ENCODE data around the gene RPS6KC1. TPM values are rescaled to one million over a fixed set of nuclear protein-coding genes. Genes with fewer than 3 reads are reported as not detected.

Gene RPS6KC1
- total RNA-seq, 1 donor from 2014 or later, result 19.9 TPM

DNA sequence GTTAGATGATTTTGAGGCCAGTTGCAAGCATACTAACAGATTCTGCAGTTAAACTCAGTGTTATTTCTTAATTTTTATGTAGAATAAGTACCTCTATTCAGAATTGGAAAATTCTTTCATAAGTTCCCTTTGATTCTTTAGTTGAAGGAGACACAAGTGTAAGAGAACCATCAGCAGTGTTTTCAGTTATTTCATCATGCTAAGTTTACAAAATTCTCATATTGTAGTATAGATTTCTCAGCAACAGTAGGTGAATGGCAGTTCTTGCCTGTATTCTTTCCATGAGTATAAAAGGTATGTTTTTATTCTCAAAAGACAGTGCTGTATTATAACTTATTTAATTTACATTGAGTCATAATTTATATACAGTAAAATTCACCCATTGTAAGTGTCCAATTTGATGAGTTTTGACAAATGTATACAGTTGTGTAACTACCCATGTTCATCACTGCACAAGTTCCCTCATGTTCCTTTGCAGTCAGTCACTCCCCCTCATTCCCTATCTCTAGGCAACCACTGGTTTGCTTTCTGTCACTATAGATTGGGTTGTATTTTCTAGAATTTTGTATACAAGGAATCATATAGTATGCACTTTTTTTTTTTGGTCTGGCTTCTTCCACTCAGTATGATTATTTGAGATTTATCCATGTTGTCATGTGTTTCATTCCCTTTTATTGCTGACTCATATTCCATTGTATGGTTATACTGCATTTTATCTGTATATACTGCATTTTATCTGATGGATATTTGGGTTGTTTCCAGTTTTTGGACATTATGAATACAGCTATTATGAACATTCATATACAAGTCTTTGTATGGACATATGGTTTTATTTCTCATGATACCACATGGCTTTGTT, 3.9 kb downstream of the RPS6KC1 start:
- Mint-ChIP-seq H3K36me3 (ENCODE audit: low read depth, unreplicated experiment) (peaks cover 13% of the 10 kb centered on the region), H3K9me3 (ENCODE audit: unreplicated experiment) (no peaks in the 10 kb centered on the region), H3K27me3 (ENCODE audit: unreplicated experiment) (no peaks in the 10 kb centered on the region)

DNA sequence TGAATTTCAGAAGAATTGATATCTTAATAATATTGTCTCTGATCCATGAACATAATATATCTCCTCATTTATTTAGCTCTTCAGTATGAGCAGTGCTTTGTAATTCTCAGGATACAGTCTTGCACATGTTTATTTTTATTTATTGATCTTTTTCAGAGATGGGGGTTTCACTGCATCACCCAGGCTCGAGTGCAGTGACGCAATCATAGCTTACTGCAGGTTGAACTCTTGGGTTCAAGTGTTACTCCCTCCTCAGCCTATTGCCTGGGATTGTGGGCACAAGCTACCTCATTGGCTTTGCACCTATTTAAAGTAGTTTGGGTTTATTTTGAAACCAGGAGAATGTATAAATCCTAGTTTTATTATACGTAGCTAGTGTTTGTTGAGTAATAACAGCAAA, 4.7 kb downstream of the RPS6KC1 start:
- Mint-ChIP-seq H3K9me3 (ENCODE audit: unreplicated experiment) (no peaks in the 10 kb centered on the region), H3K36me3 (ENCODE audit: low read depth, unreplicated experiment) (peaks cover 5% of the 10 kb centered on the region), H3K4me1 (ENCODE audit: unreplicated experiment) (peaks cover 16% of the 10 kb centered on the region), H3K4me3 (ENCODE audit: unreplicated experiment) (no peak overlapping the region), H3K27ac (ENCODE audit: unreplicated experiment) (no peak overlapping the region), H3K27me3 (ENCODE audit: unreplicated experiment) (no peaks in the 10 kb centered on the region)
- TF ChIP-seq, protein P1, sequence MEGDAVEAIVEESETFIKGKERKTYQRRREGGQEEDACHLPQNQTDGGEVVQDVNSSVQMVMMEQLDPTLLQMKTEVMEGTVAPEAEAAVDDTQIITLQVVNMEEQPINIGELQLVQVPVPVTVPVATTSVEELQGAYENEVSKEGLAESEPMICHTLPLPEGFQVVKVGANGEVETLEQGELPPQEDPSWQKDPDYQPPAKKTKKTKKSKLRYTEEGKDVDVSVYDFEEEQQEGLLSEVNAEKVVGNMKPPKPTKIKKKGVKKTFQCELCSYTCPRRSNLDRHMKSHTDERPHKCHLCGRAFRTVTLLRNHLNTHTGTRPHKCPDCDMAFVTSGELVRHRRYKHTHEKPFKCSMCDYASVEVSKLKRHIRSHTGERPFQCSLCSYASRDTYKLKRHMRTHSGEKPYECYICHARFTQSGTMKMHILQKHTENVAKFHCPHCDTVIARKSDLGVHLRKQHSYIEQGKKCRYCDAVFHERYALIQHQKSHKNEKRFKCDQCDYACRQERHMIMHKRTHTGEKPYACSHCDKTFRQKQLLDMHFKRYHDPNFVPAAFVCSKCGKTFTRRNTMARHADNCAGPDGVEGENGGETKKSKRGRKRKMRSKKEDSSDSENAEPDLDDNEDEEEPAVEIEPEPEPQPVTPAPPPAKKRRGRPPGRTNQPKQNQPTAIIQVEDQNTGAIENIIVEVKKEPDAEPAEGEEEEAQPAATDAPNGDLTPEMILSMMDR (IDR thresholded peaks at IDR 0.05; ENCODE audit: unreplicated experiment), result no peak
- DNase-seq (ENCODE audit: low spot score), result no peak

More for the DNA sequence above, 3.9 kb downstream of the RPS6KC1 start:
- Mint-ChIP-seq H3K4me1 (ENCODE audit: unreplicated experiment) (peaks cover 24% of the 10 kb centered on the region), H3K4me3 (ENCODE audit: unreplicated experiment) (no peak overlapping the region), H3K27ac (ENCODE audit: unreplicated experiment) (no peak overlapping the region)
- DNase-seq (ENCODE audit: low spot score), result no peak
- TF ChIP-seq, protein P1 (IDR thresholded peaks at IDR 0.05; ENCODE audit: unreplicated experiment), result no peak

DNA sequence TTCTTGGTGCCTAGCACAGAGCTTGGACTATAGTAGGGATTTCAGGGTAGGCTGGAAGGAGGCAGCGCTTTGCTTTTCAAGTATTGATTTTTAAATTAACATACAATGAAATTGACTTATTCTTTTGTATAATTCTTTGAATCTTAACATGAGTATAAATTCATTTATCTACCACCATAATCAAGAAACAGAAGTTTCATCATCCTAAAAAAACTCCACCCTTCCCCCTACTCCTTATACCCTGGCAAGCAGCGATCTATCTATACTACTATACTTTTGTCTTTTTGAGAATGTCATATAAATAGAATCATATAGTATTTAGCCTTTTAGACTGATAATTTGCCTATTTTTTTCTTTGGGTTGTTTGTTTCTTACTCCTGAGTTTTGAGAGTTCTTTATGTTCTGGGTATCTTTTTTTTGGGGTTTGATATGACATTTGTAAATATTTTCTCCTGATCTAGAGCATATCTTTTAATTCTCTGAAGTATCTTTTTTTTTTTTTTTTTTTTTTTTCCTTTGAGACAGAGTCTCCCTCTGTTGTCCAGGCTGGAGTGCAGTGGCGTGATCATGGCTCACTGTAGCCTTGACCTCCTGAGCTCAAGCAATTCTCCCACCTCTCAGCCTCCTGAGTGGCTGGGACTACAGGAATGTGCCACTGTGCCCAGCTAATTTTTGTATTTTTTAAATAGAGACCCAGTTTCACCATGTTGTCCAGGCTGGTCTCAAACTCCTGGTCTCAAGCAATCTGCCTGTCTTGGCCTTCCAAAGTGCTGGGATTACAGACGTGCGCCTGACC, 6.4 kb downstream of the RPS6KC1 start:
- peaks cover 8% of the 10 kb centered on the region for H3K4me1 Mint-ChIP-seq (ENCODE audit: unreplicated experiment)
- TF ChIP-seq, protein P1 (IDR thresholded peaks at IDR 0.05; ENCODE audit: unreplicated experiment), result no peak
- H3K27ac Mint-ChIP-seq (ENCODE audit: unreplicated experiment), result no peak overlapping the region
- peaks cover 4% of the 10 kb centered on the region for H3K36me3 Mint-ChIP-seq (ENCODE audit: low read depth, unreplicated experiment)
- no peak for DNase-seq (ENCODE audit: low spot score)
- H3K27me3 Mint-ChIP-seq (ENCODE audit: unreplicated experiment), result no peaks in the 10 kb centered on the region
- H3K4me3 Mint-ChIP-seq (ENCODE audit: unreplicated experiment), result no peak overlapping the region
- no peaks in the 10 kb centered on the region for H3K9me3 Mint-ChIP-seq (ENCODE audit: unreplicated experiment)

DNA sequence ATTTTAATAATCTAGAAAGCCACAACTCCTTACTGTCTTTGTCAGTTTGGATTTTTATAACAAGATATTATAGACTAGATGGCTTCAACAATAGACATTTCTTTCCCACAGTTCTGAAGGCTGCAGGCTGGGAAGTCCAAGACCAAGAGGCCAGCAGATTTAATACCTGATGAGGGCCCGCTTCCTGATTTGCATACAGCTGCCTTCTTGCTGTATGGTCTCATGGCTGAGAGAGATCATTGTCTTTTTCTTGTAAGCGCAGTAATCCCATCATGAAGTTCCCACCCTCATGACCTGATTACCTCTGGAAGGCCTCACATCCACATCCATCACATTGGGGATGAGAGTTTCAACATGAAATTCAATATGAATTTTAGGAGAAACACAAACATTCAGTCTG, 9.8 kb downstream of the RPS6KC1 start:
- Mint-ChIP-seq H3K36me3 (ENCODE audit: low read depth, unreplicated experiment) (no peaks in the 10 kb centered on the region), H3K4me1 (ENCODE audit: unreplicated experiment) (peaks cover 8% of the 10 kb centered on the region)

More for the DNA sequence above, 9.8 kb downstream of the RPS6KC1 start:
- TF ChIP-seq, protein P1 (IDR thresholded peaks at IDR 0.05; ENCODE audit: unreplicated experiment), result no peak
- H3K4me3 Mint-ChIP-seq (ENCODE audit: unreplicated experiment), result no peak overlapping the region
- no peaks in the 10 kb centered on the region for H3K9me3 Mint-ChIP-seq (ENCODE audit: unreplicated experiment)
- no peak for DNase-seq (ENCODE audit: low spot score)
- no peaks in the 10 kb centered on the region for H3K27me3 Mint-ChIP-seq (ENCODE audit: unreplicated experiment)
- no peak overlapping the region for H3K27ac Mint-ChIP-seq (ENCODE audit: unreplicated experiment)

Data from endothelial cell (in vitro differentiated cells).